Spinal cord (tissue), 10 donors: ENCODE data around the gene TTLL8. TPM values are rescaled to one million over a fixed set of nuclear protein-coding genes. Genes with fewer than 3 reads are reported as not detected.

Source experiments
- DNase-seq, 6 donors: peaks; one replicate each; pipeline versions ENCODE4 v3.0.0 to v3.0.0-alpha.2; 2013 to 2015; ENCODE audit warnings: low spot score in 6 of 6, low read depth in 4 of 6
- H3K27ac ChIP-seq: one replicate; pipeline ENCODE4 v1.5.1; 2013; ENCODE audit warnings: low read depth, low read length, control low read depth
- H3K27me3 ChIP-seq: one replicate; pipeline ENCODE4 v1.6.1; 2013; ENCODE audit warnings: low read length; ENCODE audit not compliant: control insufficient read depth, insufficient read depth
- H3K36me3 ChIP-seq: one replicate; pipeline ENCODE4 v1.6.1; 2013; ENCODE audit warnings: low read length; ENCODE audit not compliant: control insufficient read depth, insufficient read depth
- H3K4me1 ChIP-seq: one replicate; pipeline ENCODE4 v1.6.1; 2013; ENCODE audit warnings: low read length; ENCODE audit not compliant: control insufficient read depth, insufficient read depth
- H3K4me3 ChIP-seq: one replicate; pipeline ENCODE4 v1.5.1; 2013; ENCODE audit warnings: low read depth, low read length, control low read depth
- H3K9me3 ChIP-seq: one replicate; pipeline ENCODE4 v1.6.1; 2013; ENCODE audit warnings: low read length; ENCODE audit not compliant: control insufficient read depth, insufficient read depth
- WGBS: methylation state at CpG from one replicate; pipeline ENCODE4 v1.1.5; 2013; ENCODE audit warnings: missing lambda C conversion rate; ENCODE audit not compliant: insufficient coverage; 5-methylcytosine and 5-hydroxymethylcytosine counted together
- polyA plus RNA-seq, 2 donors: library from polyadenylated mRNA; unstranded; fragments of 120-200 nt; gene quantifications; one replicate each; pipeline ENCODE4 v1.2.1, GENCODE V29; 2013; ENCODE audit not compliant: insufficient read length in 2 of 2
- total RNA-seq, 2 donors: library from RNA; depleted of rRNA in 1 of 2; stranded (reverse); fragments of 120-200 nt in 1 of 2; fragments of >200 nt in 1 of 2; gene quantifications; one replicate each; pipeline versions ENCODE4 v1.2.3 to v1.2.4, GENCODE V29; 2013 to 2014
- donor health status: healthy.

TTLL8 gene
- total and polyA plus RNA-seq, 4 donors, result not detected

DNA sequence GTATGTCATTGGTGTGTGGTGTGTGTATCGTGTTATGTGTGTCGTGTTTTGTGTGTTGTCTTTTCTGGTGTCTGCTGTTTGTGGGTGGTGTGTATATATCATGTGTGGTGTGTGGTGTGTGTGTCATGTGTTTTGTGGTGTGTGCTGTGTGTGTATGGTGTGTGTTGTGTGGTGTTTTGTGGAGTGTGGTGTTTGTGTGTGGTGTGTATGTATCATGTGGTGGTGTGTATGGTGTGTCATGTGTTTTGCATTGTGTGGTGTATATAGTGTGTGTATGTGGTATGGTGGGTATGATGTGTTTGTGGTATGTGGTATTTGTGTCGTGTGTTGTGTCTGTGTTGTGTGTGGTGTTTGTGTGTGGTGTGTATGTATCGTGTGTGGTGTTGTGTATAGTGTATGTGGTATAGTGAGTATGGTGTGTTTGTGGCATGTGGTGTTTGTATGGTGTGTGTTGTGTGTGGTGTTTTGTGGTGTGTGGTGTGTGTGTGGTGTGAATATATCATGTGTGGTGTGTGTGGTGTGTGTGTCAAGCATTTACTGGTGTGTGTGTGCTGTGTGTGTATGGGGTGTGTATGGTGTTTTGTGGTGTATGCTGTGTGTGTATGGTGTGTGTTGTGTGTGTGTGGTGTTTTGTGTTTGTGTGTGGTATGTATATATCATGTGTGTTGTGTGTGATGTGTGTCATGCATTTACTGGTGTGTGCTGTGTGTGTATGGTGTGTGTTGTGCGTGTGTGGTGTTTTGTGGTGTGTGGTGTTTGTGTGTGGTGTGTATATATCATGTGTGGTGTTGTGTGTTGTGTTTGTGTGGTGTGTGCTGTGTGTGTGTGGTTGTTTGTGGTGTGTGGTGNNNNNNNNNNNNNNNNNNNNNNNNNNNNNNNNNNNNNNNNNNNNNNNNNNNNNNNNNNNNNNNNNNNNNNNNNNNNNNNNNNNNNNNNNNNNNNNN, 84.8 kb downstream of the TTLL8 start:
- Histone ChIP-seq H3K36me3 (peaks cover 10% of the 10 kb centered on the region), H3K9me3 (no peaks in the 10 kb centered on the region), H3K27me3 (peaks cover 27% of the 10 kb centered on the region), H3K4me3 (no peak overlapping the region), H3K4me1 (peaks cover 13% of the 10 kb centered on the region), H3K27ac (no peak overlapping the region)
- no peak for DNase-seq
- 90% methylated on average over 5 of the region's 5 CpGs for WGBS

DNA sequence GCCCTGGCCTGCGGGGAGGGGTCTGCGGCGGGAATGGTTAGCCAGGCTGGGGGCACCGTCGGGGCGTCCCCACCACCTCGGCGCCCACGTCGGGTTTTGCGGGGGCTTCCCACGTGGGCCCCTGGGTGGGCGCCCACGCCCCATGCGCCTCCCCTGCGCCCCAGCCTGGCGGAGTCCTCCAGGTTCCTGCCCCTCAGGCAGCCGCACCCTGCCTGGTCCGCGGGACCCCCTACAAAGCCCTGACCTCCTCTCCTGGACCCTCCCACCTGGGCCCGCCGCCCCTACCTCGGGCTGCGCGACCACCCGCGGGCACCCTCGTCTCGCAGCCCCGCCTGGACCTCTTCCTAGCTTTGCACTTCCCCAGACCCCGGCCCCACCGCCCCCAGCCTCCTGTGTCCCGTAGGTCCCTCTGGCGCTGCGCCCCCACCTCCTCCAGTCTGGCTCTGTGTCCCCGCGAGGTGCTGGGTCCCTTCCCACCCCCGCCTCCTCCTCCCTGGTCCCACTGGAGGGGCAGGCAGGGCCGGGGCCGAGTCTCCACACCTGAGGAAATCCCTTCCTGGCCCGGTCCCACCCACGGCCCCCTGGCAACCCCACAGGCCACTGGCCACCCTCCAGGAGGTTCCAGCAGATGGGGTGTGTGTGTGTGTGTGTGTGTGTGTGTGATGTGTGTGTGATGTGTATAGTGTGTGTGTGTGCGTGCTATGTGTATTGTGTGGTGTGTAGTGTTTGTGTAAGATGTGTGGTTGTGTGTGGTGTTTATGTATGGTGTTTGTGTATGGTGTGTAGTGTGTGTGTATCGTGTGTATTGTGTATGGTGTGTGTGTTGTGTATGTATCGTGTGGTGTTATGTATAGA, 85.7 kb downstream of the TTLL8 start:
- Histone ChIP-seq H3K27me3 (peaks cover 27% of the 10 kb centered on the region), H3K27ac (no peak overlapping the region), H3K36me3 (peaks cover 15% of the 10 kb centered on the region), H3K9me3 (no peaks in the 10 kb centered on the region), H3K4me3 (no peak overlapping the region), H3K4me1 (peaks cover 21% of the 10 kb centered on the region)
- DNase-seq, result no peak
- 35% methylated on average over 39 of the region's 45 CpGs for WGBS

DNA sequence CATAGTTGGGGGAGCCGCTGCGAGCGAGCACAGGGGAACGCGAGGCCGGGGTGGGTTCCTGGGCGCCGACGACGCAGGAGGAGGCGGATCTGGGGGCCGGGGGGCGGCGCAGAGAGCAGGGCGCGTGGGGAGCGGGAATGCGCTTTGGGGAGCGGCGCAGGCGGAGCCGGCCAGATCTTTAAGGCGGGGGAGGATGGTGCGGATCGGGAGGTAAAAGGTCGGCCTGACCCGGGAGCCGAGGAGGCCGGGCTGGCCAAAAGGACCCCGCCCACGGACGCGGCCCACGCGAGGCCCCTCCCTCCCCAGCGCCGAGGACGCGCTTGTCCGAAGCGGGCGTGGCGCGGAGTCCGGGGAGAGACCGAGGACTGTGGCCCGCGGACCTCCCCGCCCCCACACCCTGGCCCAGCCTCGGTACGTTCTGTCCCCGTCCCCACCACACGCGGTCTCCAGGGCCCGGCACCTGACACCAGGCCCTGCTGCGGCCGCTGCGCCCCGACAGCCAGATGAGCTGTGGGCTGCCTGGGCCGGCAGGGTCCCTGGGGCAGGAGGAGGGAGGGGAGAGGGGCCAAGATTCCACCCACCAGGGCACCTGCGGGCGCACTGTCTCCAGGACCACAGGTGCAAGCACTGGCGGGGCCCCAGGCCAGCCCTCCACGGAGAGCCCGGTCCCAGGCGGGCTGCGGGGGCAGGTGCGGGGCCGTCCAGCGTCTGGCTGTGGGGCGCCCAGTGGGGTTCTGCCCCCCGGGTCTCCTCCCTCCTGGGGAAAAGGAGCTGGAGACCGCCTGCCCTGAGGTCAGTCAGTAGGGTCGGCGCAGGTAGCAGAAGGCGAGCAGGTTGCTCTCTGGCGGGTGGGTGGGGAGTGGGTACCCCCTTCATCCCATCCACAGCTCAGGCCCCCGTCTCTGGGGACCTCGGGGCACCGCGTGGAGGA, 86.6 kb downstream of the TTLL8 start:
- 3% methylated on average over 71 of the region's 81 CpGs for WGBS
- DNase-seq, result peak in 2 of 6 donors; percentile 20 to 45
- Histone ChIP-seq H3K27ac (no peak overlapping the region), H3K27me3 (peaks cover 27% of the 10 kb centered on the region), H3K9me3 (no peaks in the 10 kb centered on the region), H3K36me3 (peaks cover 23% of the 10 kb centered on the region), H3K4me3 (peak overlapping the region; percentile 29), H3K4me1 (peaks cover 29% of the 10 kb centered on the region)

DNA sequence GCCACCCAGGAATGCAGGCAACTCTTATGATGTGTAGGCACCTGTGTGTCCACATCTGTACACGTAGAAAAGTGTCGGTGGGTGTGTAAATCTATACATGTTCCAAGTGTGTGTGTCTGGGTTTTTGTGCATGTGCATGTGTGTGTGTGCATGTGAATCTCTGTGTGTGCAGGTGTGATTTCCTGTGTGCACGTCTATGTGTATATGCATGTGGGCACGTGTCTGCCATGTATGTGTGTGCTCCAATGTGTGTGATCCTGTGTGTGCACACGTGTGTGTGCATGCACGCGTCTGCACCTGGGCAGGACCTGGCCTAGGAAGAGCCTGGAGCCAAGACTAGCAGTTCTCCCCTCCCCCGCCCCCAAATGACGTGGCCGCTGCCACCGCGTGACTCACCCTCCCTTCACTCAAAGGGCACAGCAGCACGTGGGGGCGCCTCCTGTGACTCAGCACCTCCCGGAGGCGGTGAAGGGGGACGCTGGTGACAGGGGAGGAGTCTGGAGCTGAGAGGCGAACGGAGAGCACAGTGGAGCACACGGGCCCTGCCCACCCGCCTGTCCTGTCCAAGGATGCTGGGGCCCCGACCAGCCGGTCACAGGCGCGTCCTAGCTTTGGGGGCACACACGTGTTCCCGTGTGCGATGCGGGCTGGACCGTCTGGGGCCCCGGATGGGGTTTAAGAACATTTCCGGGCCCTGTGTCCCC, 87.4 kb downstream of the TTLL8 start:
- peaks cover 30% of the 10 kb centered on the region for H3K4me1 ChIP-seq
- peak in 3 of 6 donors; percentile 32 to 80 (median 77) for DNase-seq

DNA sequence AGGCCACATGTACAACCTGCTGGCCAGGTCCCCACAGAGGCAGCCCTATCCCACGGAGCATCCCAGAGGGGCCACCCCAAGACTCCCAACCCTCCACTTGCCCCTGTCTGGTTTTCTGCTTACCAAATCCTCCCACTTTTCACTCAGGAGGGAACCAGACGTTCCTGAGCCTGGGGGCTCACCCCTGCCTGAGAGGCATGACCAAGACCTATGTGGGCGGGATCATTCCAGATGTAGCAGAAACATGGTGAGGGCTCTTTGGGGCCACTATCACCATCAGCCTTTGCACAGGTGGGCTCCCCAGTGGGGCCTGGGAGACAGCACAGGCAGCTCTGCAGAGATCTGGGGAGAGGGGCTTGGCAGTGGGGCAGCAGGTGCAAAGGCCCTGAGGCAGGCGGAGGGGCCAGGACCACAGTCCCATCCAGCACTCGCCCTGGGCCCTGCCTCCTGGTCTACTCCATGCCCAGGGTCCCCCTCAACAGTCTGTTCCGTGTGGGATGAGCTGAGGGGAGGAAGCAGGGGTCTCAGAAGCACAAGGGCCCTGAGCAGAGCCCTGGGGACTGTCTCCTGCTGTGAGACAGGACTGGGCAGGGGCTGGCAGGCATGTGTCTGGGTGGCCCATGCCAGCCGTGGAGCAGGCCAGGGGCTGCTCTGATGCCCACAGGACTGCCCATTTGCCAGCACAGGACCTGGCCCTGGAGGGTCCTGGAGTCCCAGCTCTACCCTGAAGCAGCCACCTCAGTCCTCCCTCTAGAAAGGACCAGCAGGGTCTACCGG, 88.2 kb downstream of the TTLL8 start:
- peaks cover 27% of the 10 kb centered on the region for H3K27me3 ChIP-seq
- H3K9me3 ChIP-seq, result no peaks in the 10 kb centered on the region
- WGBS, result 84% methylated on average over 8 of the region's 8 CpGs
- H3K27ac ChIP-seq, result no peak overlapping the region
- peaks cover 39% of the 10 kb centered on the region for H3K36me3 ChIP-seq
- DNase-seq, result no peak
- H3K4me3 ChIP-seq, result no peak overlapping the region
- peaks cover 30% of the 10 kb centered on the region for H3K4me1 ChIP-seq

More for the DNA sequence above, 87.4 kb downstream of the TTLL8 start:
- 21% methylated on average over 28 of the region's 32 CpGs for WGBS
- no peak overlapping the region for H3K27ac ChIP-seq
- H3K4me3 ChIP-seq, result peak overlapping the region; percentile 29
- H3K9me3 ChIP-seq, result no peaks in the 10 kb centered on the region
- peaks cover 31% of the 10 kb centered on the region for H3K36me3 ChIP-seq
- peaks cover 27% of the 10 kb centered on the region for H3K27me3 ChIP-seq

DNA sequence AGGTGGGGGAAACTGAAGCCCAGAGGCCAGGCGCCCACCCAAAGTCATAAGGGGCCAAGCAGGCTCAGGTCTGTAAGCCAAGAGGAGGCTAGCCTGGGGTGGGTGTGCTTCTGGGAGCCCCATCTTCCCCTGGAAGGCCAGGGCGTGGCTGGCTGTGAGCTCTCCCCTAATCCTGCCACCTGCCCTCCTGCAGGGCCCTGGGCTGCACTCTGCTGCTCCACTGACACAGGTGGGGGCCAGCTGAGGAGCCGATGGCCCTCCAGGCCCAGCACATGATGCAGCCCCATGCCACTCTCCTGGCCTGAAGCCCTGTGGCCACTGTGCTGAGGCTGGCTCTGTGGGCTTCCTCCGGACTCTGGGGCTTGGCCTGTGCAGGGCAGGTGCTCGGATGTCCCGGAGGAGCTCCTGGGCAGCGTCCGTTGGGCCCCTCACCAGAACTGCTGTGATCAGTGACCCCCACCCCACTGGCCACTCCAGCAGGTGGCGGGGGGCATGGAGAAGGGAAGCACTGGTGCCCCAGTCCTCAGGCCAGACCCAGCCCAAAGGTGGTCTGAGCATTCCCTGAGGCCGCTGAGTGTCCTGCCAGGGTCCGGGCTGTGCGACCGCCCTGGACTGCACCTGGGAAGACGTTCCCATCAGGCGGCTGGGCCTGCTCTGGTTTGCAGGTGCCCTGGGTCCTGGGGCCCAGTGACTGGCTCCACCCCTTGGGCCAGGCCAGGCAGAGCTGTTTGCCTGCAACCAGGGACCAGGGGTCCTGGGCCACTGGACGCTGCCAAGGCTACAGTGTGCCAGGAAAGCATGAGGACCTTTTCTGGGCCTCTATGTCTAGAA, 89.1 kb downstream of the TTLL8 start:
- peaks cover 48% of the 10 kb centered on the region for H3K36me3 ChIP-seq
- no peak for DNase-seq
- no peak overlapping the region for H3K27ac ChIP-seq
- H3K9me3 ChIP-seq, result no peaks in the 10 kb centered on the region
- peaks cover 36% of the 10 kb centered on the region for H3K4me1 ChIP-seq
- H3K27me3 ChIP-seq, result peaks cover 27% of the 10 kb centered on the region
- WGBS, result 89% methylated on average over 16 of the region's 16 CpGs
- H3K4me3 ChIP-seq, result no peak overlapping the region
